Erythroblast (primary cell): Measurements from ENCODE around the gene GRK6.

ENCODE experiments used
- GATA1 ChIP-seq: IDR thresholded peaks from 2 replicates; pipeline ENCODE4 v1.6.1; 2011; ENCODE audit warnings: low read depth, mild to moderate bottlenecking, control low read depth, low read length, moderate library complexity
- POLR2A ChIP-seq: IDR thresholded peaks from 2 replicates; pipeline ENCODE4 v1.6.1; 2011; ENCODE audit warnings: mild to moderate bottlenecking, low read length

DNA sequence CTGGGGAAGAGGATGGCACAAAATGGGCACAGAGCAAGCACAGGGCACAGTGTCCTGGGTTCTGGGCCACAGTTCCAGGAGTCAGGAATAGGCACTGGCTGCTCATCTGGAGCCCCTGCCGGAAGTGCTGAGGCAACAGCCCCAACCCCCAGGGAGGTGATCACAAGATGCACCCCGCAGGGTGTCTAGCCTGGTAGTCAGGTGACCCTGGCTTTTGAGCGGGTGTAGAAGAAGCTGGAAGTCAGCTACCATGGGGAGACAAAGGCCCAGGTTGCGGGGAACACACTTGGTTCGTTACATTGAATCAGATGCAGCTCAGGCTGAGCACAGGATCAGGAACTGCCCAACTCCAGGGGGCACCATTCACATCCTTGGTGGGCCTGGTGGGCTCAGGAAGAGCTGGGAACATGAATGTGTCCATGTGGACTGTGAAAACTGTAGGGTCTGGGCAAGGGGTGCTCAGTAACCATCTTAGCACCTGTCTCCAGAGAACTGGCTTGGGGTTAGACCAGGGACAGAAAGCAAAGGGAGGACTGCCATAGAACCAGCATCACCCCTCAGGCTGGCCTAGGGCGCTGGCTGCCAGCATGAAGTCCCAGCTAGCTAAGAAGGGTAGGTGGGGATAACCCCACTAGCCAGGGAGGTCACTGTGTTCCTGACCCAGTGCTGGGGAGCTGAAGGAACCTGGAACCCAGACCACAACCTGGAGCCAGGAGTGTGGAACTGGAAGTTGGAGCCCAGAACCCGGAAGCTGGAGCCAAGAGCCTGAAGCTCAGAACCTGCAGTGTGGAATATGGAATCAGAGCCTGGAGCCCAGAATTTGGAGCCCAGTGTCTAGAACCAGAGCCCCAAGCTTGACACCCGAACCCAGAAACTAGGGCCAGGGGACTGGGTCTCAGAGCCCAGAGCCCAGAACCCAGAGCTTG lies 48.4 kb upstream of the GRK6 start:
- TF ChIP-seq POLR2A = no peak
- TF ChIP-seq GATA1 = no peak
